RPMI8226 (cell line): ENCODE data around the gene ZNF764.
"Not testable (repeated sequence)": the region's sequence is repeated elsewhere in the genome, so short reads cannot be mapped to it uniquely, and the experiment has no call there.

Experiments
- DNase-seq: peaks from one replicate; pipeline ENCODE4 v3.0.0-alpha.2; 2015

The ZNF764 gene

GRCh38 chr16:30557957-30558788, at the start of gene ZNF764:
ZNF764 (minus strand) TSS chr16:30558374; CDS start chr16:30558182, 192 bp downstream.
- DNase-seq = peak; percentile 99

GRCh38 chr16:30606004-30606403, 47.8 kb upstream of the ZNF764 start:
- no peak for DNase-seq

GRCh38 chr16:30605158-30605557, 47.0 kb upstream of the ZNF764 start:
- no peak for DNase-seq

GRCh38 chr16:30604316-30604947, 46.3 kb upstream of the ZNF764 start:
- no peak for DNase-seq

- no peak for DNase-seq
Measured at GRCh38 chr16:30603945-30604315, 45.8 kb upstream of the ZNF764 start.

GRCh38 chr16:30602616-30603277, 44.6 kb upstream of the ZNF764 start:
- peak; percentile 79 for DNase-seq

- DNase-seq = no peak
Measured at GRCh38 chr16:30601966-30602365, 43.8 kb upstream of the ZNF764 start.

GRCh38 chr16:30600929-30601328, 42.8 kb upstream of the ZNF764 start:
- no peak for DNase-seq

GRCh38 chr16:30600215-30600614, 42.0 kb upstream of the ZNF764 start:
- DNase-seq = peak; percentile 37

GRCh38 chr16:30592871-30593270, 34.7 kb upstream of the ZNF764 start:
- no peak for DNase-seq

- not testable (repeated sequence) for DNase-seq
Measured at GRCh38 chr16:30590869-30591268, 32.7 kb upstream of the ZNF764 start.

GRCh38 chr16:30589582-30589981, 31.4 kb upstream of the ZNF764 start:
- not testable (repeated sequence) for DNase-seq

- no peak for DNase-seq
Measured at GRCh38 chr16:30588651-30589050, 30.5 kb upstream of the ZNF764 start.

- peak; percentile 97 for DNase-seq
Measured at GRCh38 chr16:30585400-30586191, 27.4 kb upstream of the ZNF764 start, which contains the start of gene ZNF785. ZNF785 (minus strand) TSS chr16:30585697; CDS start chr16:30585611, 86 bp downstream.

GRCh38 chr16:30585022-30585399, 26.8 kb upstream of the ZNF764 start:
- DNase-seq = peak; percentile 27

GRCh38 chr16:30582611-30583340, 24.6 kb upstream of the ZNF764 start:
- DNase-seq = no peak

GRCh38 chr16:30581457-30581856, 23.3 kb upstream of the ZNF764 start:
- DNase-seq = no peak

GRCh38 chr16:30574678-30575077, 16.5 kb upstream of the ZNF764 start:
- DNase-seq = no peak

- DNase-seq = peak; percentile 95
Measured at GRCh38 chr16:30571445-30572322, 13.5 kb upstream of the ZNF764 start, which contains the start of gene ZNF688. ZNF688 (minus strand) TSS chr16:30571714; CDS start chr16:30571629, 85 bp downstream.

- DNase-seq = no peak
Measured at GRCh38 chr16:30570636-30571444, 12.7 kb upstream of the ZNF764 start.
